ENCODE measurements around the gene EGFL6. TPM values are rescaled to one million over a fixed set of nuclear protein-coding genes. Genes with fewer than 3 reads are reported as not detected.

Gene EGFL6
- total RNA-seq, 1 experiment from 2014 or later, result 0.96 TPM

DNA sequence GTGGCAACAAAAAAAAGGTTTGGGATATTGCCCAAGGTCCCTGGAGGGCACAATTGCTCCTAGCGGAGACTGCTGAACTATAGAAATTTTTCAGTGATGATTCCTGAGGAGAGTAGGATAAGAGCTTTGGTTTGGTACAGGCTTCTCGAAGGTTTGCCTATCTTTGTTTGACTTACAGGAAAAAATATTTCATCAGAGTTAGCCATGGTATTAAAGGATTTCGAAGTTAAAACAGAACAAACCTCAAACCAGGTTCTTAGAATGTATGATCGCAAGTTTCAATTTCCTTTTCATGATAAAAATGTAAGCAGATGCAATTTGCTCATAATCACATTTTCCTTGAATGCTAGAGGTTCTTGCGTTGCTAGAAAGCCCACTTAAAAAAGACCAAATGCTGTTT lies 1.7 kb downstream of the EGFL6 start:
- POLR2A ChIA-PET, result no interaction called here
- H3K27me3 Mint-ChIP-seq (ENCODE audit: low read depth), result peaks cover 32% of the 10 kb centered on the region

DNA sequence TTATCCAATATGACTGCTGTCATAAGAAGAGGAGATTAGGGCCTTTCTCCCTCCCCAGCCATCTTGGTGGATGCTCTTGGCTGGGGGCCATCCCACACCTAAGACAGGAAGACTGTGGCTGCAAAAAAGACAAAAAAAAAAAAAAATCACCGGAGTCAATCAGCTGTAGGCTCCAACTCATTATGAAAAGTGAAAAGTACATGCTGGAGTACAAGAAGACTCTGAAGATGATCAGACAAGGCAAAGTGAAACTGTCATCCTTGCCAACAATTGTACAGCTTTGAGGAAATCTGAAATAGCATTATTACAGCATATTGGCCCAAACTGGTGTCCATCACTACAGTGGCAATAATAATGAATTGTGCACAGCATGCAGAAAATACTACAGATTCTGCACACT lies 5.2 kb downstream of the EGFL6 start:
- H3K9me3 Mint-ChIP-seq, result no peaks in the 10 kb centered on the region
- H3K27me3 Mint-ChIP-seq (ENCODE audit: low read depth), result peaks cover 16% of the 10 kb centered on the region
- no peak overlapping the region for H3K4me3 Mint-ChIP-seq
- no peak for ATAC-seq
- no peaks in the 10 kb centered on the region for H3K36me3 Mint-ChIP-seq
- CTCF ChIA-PET, result no interaction called here
- H3K4me1 Mint-ChIP-seq, result peaks cover 4% of the 10 kb centered on the region; the same call in 1 of the 2 replicates
- POLR2A ChIA-PET, result interaction anchor here (0.8 kb wide), 1 partner anchor 45 kb away, joined by 3 read pairs; no protein-coding TSS in a partner anchor
- no peak overlapping the region for H3K27ac Mint-ChIP-seq
- TF ChIP-seq, protein P1, sequence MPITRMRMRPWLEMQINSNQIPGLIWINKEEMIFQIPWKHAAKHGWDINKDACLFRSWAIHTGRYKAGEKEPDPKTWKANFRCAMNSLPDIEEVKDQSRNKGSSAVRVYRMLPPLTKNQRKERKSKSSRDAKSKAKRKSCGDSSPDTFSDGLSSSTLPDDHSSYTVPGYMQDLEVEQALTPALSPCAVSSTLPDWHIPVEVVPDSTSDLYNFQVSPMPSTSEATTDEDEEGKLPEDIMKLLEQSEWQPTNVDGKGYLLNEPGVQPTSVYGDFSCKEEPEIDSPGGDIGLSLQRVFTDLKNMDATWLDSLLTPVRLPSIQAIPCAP (CRISPR knock-in tag; IDR thresholded peaks at IDR 0.05), result no peak
- TF ChIP-seq, protein P2, sequence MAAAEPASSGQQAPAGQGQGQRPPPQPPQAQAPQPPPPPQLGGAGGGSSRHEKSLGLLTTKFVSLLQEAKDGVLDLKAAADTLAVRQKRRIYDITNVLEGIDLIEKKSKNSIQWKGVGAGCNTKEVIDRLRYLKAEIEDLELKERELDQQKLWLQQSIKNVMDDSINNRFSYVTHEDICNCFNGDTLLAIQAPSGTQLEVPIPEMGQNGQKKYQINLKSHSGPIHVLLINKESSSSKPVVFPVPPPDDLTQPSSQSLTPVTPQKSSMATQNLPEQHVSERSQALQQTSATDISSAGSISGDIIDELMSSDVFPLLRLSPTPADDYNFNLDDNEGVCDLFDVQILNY (CRISPR knock-in tag; IDR thresholded peaks at IDR 0.05), result no peak
- TF ChIP-seq, protein P3, sequence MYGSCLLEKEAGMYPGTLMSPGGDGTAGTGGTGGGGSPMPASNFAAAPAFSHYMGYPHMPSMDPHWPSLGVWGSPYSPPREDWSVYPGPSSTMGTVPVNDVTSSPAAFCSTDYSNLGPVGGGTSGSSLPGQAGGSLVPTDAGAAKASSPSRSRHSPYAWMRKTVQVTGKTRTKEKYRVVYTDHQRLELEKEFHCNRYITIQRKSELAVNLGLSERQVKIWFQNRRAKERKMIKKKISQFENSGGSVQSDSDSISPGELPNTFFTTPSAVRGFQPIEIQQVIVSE (CRISPR knock-in tag; IDR thresholded peaks at IDR 0.05; ENCODE audit: borderline replicate concordance), result no peak
- no peak for TF ChIP-seq JAZF1 (CRISPR knock-in tag; IDR thresholded peaks at IDR 0.05)
- no peak for TF ChIP-seq TCF7 (CRISPR knock-in tag; IDR thresholded peaks at IDR 0.05; ENCODE audit: low read depth)
- TF ChIP-seq SP1 (CRISPR knock-in tag; conservative IDR thresholded peaks at IDR 0.05), result no peak
- TF ChIP-seq, protein P4, sequence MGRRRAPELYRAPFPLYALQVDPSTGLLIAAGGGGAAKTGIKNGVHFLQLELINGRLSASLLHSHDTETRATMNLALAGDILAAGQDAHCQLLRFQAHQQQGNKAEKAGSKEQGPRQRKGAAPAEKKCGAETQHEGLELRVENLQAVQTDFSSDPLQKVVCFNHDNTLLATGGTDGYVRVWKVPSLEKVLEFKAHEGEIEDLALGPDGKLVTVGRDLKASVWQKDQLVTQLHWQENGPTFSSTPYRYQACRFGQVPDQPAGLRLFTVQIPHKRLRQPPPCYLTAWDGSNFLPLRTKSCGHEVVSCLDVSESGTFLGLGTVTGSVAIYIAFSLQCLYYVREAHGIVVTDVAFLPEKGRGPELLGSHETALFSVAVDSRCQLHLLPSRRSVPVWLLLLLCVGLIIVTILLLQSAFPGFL (CRISPR knock-in tag; IDR thresholded peaks at IDR 0.05; ENCODE audit: borderline replicate concordance), result no peak
- no peak for TF ChIP-seq MYBL2 (CRISPR knock-in tag; IDR thresholded peaks at IDR 0.05)
- TF ChIP-seq NFE2L1 (CRISPR knock-in tag; IDR thresholded peaks at IDR 0.05), result no peak
- TF ChIP-seq, protein P5, sequence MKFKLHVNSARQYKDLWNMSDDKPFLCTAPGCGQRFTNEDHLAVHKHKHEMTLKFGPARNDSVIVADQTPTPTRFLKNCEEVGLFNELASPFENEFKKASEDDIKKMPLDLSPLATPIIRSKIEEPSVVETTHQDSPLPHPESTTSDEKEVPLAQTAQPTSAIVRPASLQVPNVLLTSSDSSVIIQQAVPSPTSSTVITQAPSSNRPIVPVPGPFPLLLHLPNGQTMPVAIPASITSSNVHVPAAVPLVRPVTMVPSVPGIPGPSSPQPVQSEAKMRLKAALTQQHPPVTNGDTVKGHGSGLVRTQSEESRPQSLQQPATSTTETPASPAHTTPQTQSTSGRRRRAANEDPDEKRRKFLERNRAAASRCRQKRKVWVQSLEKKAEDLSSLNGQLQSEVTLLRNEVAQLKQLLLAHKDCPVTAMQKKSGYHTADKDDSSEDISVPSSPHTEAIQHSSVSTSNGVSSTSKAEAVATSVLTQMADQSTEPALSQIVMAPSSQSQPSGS (CRISPR knock-in tag; IDR thresholded peaks at IDR 0.05; ENCODE audit: borderline replicate concordance, low read depth), result no peak
- no peak for TF ChIP-seq NR2C2 (CRISPR knock-in tag; IDR thresholded peaks at IDR 0.05)
- TF ChIP-seq ZNF423 (CRISPR knock-in tag; IDR thresholded peaks at IDR 0.05), result no peak
- TF ChIP-seq ZNF263 (CRISPR knock-in tag; IDR thresholded peaks at IDR 0.05; ENCODE audit: low read depth), result no peak
- TF ChIP-seq, protein P6, sequence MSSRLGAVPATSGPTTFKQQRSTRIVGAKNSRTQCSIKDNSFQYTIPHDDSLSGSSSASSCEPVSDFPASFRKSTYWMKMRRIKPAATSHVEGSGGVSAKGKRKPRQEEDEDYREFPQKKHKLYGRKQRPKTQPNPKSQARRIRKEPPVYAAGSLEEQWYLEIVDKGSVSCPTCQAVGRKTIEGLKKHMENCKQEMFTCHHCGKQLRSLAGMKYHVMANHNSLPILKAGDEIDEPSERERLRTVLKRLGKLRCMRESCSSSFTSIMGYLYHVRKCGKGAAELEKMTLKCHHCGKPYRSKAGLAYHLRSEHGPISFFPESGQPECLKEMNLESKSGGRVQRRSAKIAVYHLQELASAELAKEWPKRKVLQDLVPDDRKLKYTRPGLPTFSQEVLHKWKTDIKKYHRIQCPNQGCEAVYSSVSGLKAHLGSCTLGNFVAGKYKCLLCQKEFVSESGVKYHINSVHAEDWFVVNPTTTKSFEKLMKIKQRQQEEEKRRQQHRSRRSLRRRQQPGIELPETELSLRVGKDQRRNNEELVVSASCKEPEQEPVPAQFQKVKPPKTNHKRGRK (CRISPR knock-in tag; IDR thresholded peaks at IDR 0.05; ENCODE audit: borderline replicate concordance), result no peak
- TF ChIP-seq, protein P7, sequence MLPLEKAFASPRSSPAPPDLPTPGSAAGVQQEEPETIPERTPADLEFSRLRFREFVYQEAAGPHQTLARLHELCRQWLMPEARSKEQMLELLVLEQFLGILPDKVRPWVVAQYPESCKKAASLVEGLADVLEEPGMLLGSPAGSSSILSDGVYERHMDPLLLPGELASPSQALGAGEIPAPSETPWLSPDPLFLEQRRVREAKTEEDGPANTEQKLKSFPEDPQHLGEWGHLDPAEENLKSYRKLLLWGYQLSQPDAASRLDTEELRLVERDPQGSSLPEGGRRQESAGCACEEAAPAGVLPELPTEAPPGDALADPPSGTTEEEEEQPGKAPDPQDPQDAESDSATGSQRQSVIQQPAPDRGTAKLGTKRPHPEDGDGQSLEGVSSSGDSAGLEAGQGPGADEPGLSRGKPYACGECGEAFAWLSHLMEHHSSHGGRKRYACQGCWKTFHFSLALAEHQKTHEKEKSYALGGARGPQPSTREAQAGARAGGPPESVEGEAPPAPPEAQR (CRISPR knock-in tag; IDR thresholded peaks at IDR 0.05), result no peak
- TF ChIP-seq, protein P8, sequence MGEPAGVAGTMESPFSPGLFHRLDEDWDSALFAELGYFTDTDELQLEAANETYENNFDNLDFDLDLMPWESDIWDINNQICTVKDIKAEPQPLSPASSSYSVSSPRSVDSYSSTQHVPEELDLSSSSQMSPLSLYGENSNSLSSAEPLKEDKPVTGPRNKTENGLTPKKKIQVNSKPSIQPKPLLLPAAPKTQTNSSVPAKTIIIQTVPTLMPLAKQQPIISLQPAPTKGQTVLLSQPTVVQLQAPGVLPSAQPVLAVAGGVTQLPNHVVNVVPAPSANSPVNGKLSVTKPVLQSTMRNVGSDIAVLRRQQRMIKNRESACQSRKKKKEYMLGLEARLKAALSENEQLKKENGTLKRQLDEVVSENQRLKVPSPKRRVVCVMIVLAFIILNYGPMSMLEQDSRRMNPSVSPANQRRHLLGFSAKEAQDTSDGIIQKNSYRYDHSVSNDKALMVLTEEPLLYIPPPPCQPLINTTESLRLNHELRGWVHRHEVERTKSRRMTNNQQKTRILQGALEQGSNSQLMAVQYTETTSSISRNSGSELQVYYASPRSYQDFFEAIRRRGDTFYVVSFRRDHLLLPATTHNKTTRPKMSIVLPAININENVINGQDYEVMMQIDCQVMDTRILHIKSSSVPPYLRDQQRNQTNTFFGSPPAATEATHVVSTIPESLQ (CRISPR knock-in tag; IDR thresholded peaks at IDR 0.05), result no peak
- TF ChIP-seq ATF1 (CRISPR knock-in tag; IDR thresholded peaks at IDR 0.05), result no peak
- DNase-seq (ENCODE audit: low spot score), result no peak

More for the DNA sequence above, 1.7 kb downstream of the EGFL6 start:
- Mint-ChIP-seq H3K9me3 (no peaks in the 10 kb centered on the region), H3K36me3 (no peaks in the 10 kb centered on the region), H3K27ac (no peak overlapping the region), H3K4me3 (no peak overlapping the region), H3K4me1 (peaks cover 4% of the 10 kb centered on the region; the same call in 1 of the 2 replicates)
- CTCF ChIA-PET, result no interaction called here
- DNase-seq (ENCODE audit: low spot score) (no peak), ATAC-seq (no peak)
- TF ChIP-seq NR3C1 (CRISPR knock-in tag; conservative IDR thresholded peaks at IDR 0.05; ENCODE audit: low read depth) (no peak), SOX15 (CRISPR knock-in tag; IDR thresholded peaks at IDR 0.05) (no peak), HMGA2 (CRISPR knock-in tag; IDR thresholded peaks at IDR 0.05) (no peak), TEAD1 (CRISPR knock-in tag; IDR thresholded peaks at IDR 0.05) (no peak), ZNF317 (CRISPR knock-in tag; IDR thresholded peaks at IDR 0.05; ENCODE audit: borderline replicate concordance, low read depth) (no peak)
- TF ChIP-seq, protein P1 (CRISPR knock-in tag; IDR thresholded peaks at IDR 0.05), result no peak
- TF ChIP-seq, protein P4 (CRISPR knock-in tag; IDR thresholded peaks at IDR 0.05; ENCODE audit: borderline replicate concordance), result no peak
